ENCODE data around the gene GNA14.
"Not testable (repeated sequence)": the region's sequence is repeated elsewhere in the genome, so short reads cannot be mapped to it uniquely, and the experiment has no call there.

Gene GNA14

GRCh38 chr9:77421506-77422265, 226.4 kb downstream of the GNA14 start:
- Histone ChIP-seq H3K36me3 (replicated peaks; ENCODE audit: low read depth, low read length) (no peaks in the 10 kb centered on the region), H4K20me1 (ENCODE audit: insufficient read depth, low read length) (no peaks in the 10 kb centered on the region), H3K9me3 (ENCODE audit: insufficient read depth, low read length) (no peaks in the 10 kb centered on the region), H3K4me3 (ENCODE audit: low read length) (no peak overlapping the region), H3K27ac (ENCODE audit: low read length) (no peak overlapping the region), H3K27me3 (ENCODE audit: low read depth, low read length) (no peaks in the 10 kb centered on the region), H3K9ac (ENCODE audit: low read length) (no peak overlapping the region), H3K4me1 (ENCODE audit: low read length) (no peaks in the 10 kb centered on the region), H2AFZ (ENCODE audit: low read depth, low read length) (no peak overlapping the region), H3K4me2 (ENCODE audit: low read length) (no peak overlapping the region), H3K79me2 (ENCODE audit: low read length) (no peaks in the 10 kb centered on the region)
- TF ChIP-seq CTCF (IDR thresholded peaks at IDR 0.05; ENCODE audit: low read depth, low read length) = no peak
- no peak for TF ChIP-seq EZH2phosphoT487 (IDR thresholded peaks at IDR 0.05; ENCODE audit: low read depth)

- H4K20me1 ChIP-seq (ENCODE audit: insufficient read depth, low read length) = no peaks in the 10 kb centered on the region
- TF ChIP-seq EZH2phosphoT487 (IDR thresholded peaks at IDR 0.05; ENCODE audit: low read depth) = no peak
- TF ChIP-seq CTCF (IDR thresholded peaks at IDR 0.05; ENCODE audit: low read depth, low read length) = no peak
- H3K36me3 ChIP-seq (replicated peaks; ENCODE audit: low read depth, low read length) = no peaks in the 10 kb centered on the region
- H3K9me3 ChIP-seq (ENCODE audit: insufficient read depth, low read length) = no peaks in the 10 kb centered on the region
- H3K27ac ChIP-seq (ENCODE audit: low read length) = no peak overlapping the region
- no peak overlapping the region for H2AFZ ChIP-seq (ENCODE audit: low read depth, low read length)
- H3K4me2 ChIP-seq (ENCODE audit: low read length) = no peak overlapping the region
- H3K27me3 ChIP-seq (ENCODE audit: low read depth, low read length) = no peaks in the 10 kb centered on the region
- no peaks in the 10 kb centered on the region for H3K79me2 ChIP-seq (ENCODE audit: low read length)
- no peak overlapping the region for H3K4me3 ChIP-seq (ENCODE audit: low read length)
- H3K4me1 ChIP-seq (ENCODE audit: low read length) = no peaks in the 10 kb centered on the region
- no peak overlapping the region for H3K9ac ChIP-seq (ENCODE audit: low read length)
Measured at GRCh38 chr9:77420641-77421040, 227.5 kb downstream of the GNA14 start.

GRCh38 chr9:77418226-77418625, 229.9 kb downstream of the GNA14 start:
- Histone ChIP-seq H3K79me2 (ENCODE audit: low read length) (no peaks in the 10 kb centered on the region), H3K4me3 (ENCODE audit: low read length) (no peak overlapping the region), H3K27me3 (ENCODE audit: low read depth, low read length) (no peaks in the 10 kb centered on the region), H3K27ac (ENCODE audit: low read length) (no peak overlapping the region), H3K9me3 (ENCODE audit: insufficient read depth, low read length) (no peaks in the 10 kb centered on the region), H2AFZ (ENCODE audit: low read depth, low read length) (no peak overlapping the region), H3K4me2 (ENCODE audit: low read length) (no peak overlapping the region), H3K9ac (ENCODE audit: low read length) (no peak overlapping the region), H3K36me3 (replicated peaks; ENCODE audit: low read depth, low read length) (peaks cover 2% of the 10 kb centered on the region), H4K20me1 (ENCODE audit: insufficient read depth, low read length) (no peaks in the 10 kb centered on the region), H3K4me1 (ENCODE audit: low read length) (no peaks in the 10 kb centered on the region)
- no peak for TF ChIP-seq EZH2phosphoT487 (IDR thresholded peaks at IDR 0.05; ENCODE audit: low read depth)
- TF ChIP-seq CTCF (IDR thresholded peaks at IDR 0.05; ENCODE audit: low read depth, low read length) = no peak

- H4K20me1 ChIP-seq (ENCODE audit: insufficient read depth, low read length) = no peaks in the 10 kb centered on the region
- H3K4me1 ChIP-seq (ENCODE audit: low read length) = no peaks in the 10 kb centered on the region
- no peaks in the 10 kb centered on the region for H3K79me2 ChIP-seq (ENCODE audit: low read length)
- no peak overlapping the region for H3K4me2 ChIP-seq (ENCODE audit: low read length)
- H3K4me3 ChIP-seq (ENCODE audit: low read length) = no peak overlapping the region
- TF ChIP-seq CTCF (IDR thresholded peaks at IDR 0.05; ENCODE audit: low read depth, low read length) (no peak), EZH2phosphoT487 (IDR thresholded peaks at IDR 0.05; ENCODE audit: low read depth) (no peak)
- H3K27ac ChIP-seq (ENCODE audit: low read length) = no peak overlapping the region
- no peak overlapping the region for H3K9ac ChIP-seq (ENCODE audit: low read length)
- H2AFZ ChIP-seq (ENCODE audit: low read depth, low read length) = no peak overlapping the region
- H3K36me3 ChIP-seq (replicated peaks; ENCODE audit: low read depth, low read length) = peaks cover 2% of the 10 kb centered on the region
- no peaks in the 10 kb centered on the region for H3K27me3 ChIP-seq (ENCODE audit: low read depth, low read length)
- H3K9me3 ChIP-seq (ENCODE audit: insufficient read depth, low read length) = no peaks in the 10 kb centered on the region
Measured at GRCh38 chr9:77417566-77417965, 230.6 kb downstream of the GNA14 start.

GRCh38 chr9:77408521-77408920, 239.6 kb downstream of the GNA14 start:
- not testable (repeated sequence) for H3K27me3 ChIP-seq (ENCODE audit: low read depth, low read length); H3K4me2 ChIP-seq (ENCODE audit: low read length); H3K27ac ChIP-seq (ENCODE audit: low read length); H3K79me2 ChIP-seq (ENCODE audit: low read length); H2AFZ ChIP-seq (ENCODE audit: low read depth, low read length); H3K9ac ChIP-seq (ENCODE audit: low read length); H4K20me1 ChIP-seq (ENCODE audit: insufficient read depth, low read length); H3K4me3 ChIP-seq (ENCODE audit: low read length); H3K9me3 ChIP-seq (ENCODE audit: insufficient read depth, low read length)
- peaks cover 16% of the 10 kb centered on the region for H3K36me3 ChIP-seq (replicated peaks; ENCODE audit: low read depth, low read length)
- peaks cover 10% of the 10 kb centered on the region for H3K4me1 ChIP-seq (ENCODE audit: low read length)
